ENCODE data around the gene SLC1A2. TPM values are rescaled to one million over a fixed set of nuclear protein-coding genes. Genes with fewer than 3 reads are reported as not detected.

SLC1A2 gene
- total and polyA plus RNA-seq, 2 donors: 0.38 to 0.71 TPM

- WGBS: 97% methylated on average over 1 of the region's 1 CpG
- Histone ChIP-seq H3K4me1 (ENCODE audit: control insufficient read depth in 2 of 2, insufficient read depth in 2 of 2, low read length in 2 of 2) (peaks cover 3 to 18% of the 10 kb centered on the region in 2 donors), H3K27ac (ENCODE audit: low read depth in 1 of 2, low read length in 1 of 2) (no peak overlapping the region), H3K36me3 (ENCODE audit: control insufficient read depth in 2 of 2, insufficient read depth in 2 of 2, low read length in 1 of 2) (no peaks in the 10 kb centered on the region), H3K9me3 (ENCODE audit: control insufficient read depth in 2 of 2, insufficient read depth in 1 of 2, low read length in 1 of 2) (peaks cover 0 to 3% of the 10 kb centered on the region in 2 donors), H3K4me3 (ENCODE audit: low read length in 2 of 2) (no peak overlapping the region), H3K27me3 (ENCODE audit: control insufficient read depth in 2 of 2, insufficient read depth in 1 of 2, low read length in 1 of 2) (no peaks in the 10 kb centered on the region)
- no peak for DNase-seq (ENCODE audit: low read depth in 6 of 9, low spot score in 9 of 9)
These were observed 91.5 kb downstream of the SLC1A2 start for GRCh38 chr11:35327829-35328228.

DNA sequence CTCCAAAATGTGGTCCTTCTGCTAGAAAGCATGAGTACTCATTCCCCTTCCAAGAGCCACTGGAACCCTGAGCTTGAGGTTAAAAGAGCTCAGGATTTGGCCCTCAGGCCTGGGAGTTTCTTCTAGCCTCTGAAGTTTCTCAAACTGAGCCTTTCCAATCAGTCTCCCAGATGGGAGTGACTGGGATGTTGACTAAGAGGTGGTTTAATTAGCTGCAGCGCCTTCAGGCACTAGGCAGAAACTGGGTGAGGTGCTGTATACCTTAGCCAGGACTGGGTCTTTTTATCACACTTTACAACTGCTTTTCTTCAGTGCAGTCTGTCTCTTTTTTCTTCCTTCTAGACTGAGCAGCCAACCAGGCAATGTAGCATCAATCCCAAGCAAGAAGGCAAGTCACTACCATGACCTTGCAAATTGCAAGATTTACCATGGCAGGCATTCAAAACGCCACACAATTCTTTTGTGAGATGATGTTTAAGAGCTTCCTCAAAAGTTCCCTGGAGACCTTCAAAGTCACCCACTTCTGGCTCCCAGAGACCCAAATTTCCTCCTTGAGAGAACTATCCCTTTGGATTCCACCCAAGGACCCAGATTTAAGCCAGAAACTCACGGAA is 93.0 kb downstream of the SLC1A2 start:
- no peak overlapping the region for H3K27ac ChIP-seq (ENCODE audit: low read depth in 1 of 2, low read length in 1 of 2)
- WGBS: 79% methylated on average over 3 of the region's 3 CpGs

DNA sequence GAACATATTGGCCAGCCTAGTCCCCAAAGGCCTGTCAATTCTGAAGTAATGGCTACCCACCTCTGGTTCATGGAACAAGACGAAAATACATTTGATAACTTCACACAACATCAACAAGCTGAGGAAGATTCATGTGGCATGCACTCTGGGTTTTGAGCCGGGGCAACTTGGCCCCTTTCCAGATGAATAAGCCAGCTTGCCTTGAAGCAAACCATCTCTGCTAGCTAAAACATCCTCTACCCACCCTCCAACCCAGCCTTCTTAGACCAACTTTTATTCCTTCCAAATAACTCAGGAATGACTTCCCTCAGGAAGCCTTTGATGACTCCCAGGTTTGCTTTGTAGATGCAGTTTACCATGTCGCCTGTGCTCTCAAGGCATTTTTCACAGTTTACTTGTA is 94.4 kb downstream of the SLC1A2 start:
- peaks cover 1 to 2% of the 10 kb centered on the region in 2 donors for H3K4me1 ChIP-seq (ENCODE audit: control insufficient read depth in 2 of 2, insufficient read depth in 2 of 2, low read length in 2 of 2)
- no peaks in the 10 kb centered on the region for H3K36me3 ChIP-seq (ENCODE audit: control insufficient read depth in 2 of 2, insufficient read depth in 2 of 2, low read length in 1 of 2)
- no peak overlapping the region for H3K27ac ChIP-seq (ENCODE audit: low read depth in 1 of 2, low read length in 1 of 2)
- DNase-seq (ENCODE audit: low read depth in 6 of 9, low spot score in 9 of 9): no peak
- WGBS: 95% methylated on average over 3 of the region's 3 CpGs
- no peak overlapping the region for H3K4me3 ChIP-seq (ENCODE audit: low read length in 2 of 2)
- peaks cover 0 to 3% of the 10 kb centered on the region in 2 donors for H3K9me3 ChIP-seq (ENCODE audit: control insufficient read depth in 2 of 2, insufficient read depth in 1 of 2, low read length in 1 of 2)
- no peaks in the 10 kb centered on the region for H3K27me3 ChIP-seq (ENCODE audit: control insufficient read depth in 2 of 2, insufficient read depth in 1 of 2, low read length in 1 of 2)

More for the DNA sequence above, 93.0 kb downstream of the SLC1A2 start:
- no peak for DNase-seq (ENCODE audit: low read depth in 6 of 9, low spot score in 9 of 9)
- peaks cover 3 to 16% of the 10 kb centered on the region in 2 donors for H3K4me1 ChIP-seq (ENCODE audit: control insufficient read depth in 2 of 2, insufficient read depth in 2 of 2, low read length in 2 of 2)
- no peaks in the 10 kb centered on the region for H3K27me3 ChIP-seq (ENCODE audit: control insufficient read depth in 2 of 2, insufficient read depth in 1 of 2, low read length in 1 of 2)
- no peaks in the 10 kb centered on the region for H3K36me3 ChIP-seq (ENCODE audit: control insufficient read depth in 2 of 2, insufficient read depth in 2 of 2, low read length in 1 of 2)
- peaks cover 0 to 3% of the 10 kb centered on the region in 2 donors for H3K9me3 ChIP-seq (ENCODE audit: control insufficient read depth in 2 of 2, insufficient read depth in 1 of 2, low read length in 1 of 2)
- no peak overlapping the region for H3K4me3 ChIP-seq (ENCODE audit: low read length in 2 of 2)

- Histone ChIP-seq H3K9me3 (ENCODE audit: control insufficient read depth in 2 of 2, insufficient read depth in 1 of 2, low read length in 1 of 2) (peaks cover 0 to 3% of the 10 kb centered on the region in 2 donors), H3K27me3 (ENCODE audit: control insufficient read depth in 2 of 2, insufficient read depth in 1 of 2, low read length in 1 of 2) (no peaks in the 10 kb centered on the region), H3K36me3 (ENCODE audit: control insufficient read depth in 2 of 2, insufficient read depth in 2 of 2, low read length in 1 of 2) (no peaks in the 10 kb centered on the region), H3K4me1 (ENCODE audit: control insufficient read depth in 2 of 2, insufficient read depth in 2 of 2, low read length in 2 of 2) (no peaks in the 10 kb centered on the region), H3K4me3 (ENCODE audit: low read length in 2 of 2) (no peak overlapping the region), H3K27ac (ENCODE audit: low read depth in 1 of 2, low read length in 1 of 2) (no peak overlapping the region)
- DNase-seq (ENCODE audit: low read depth in 6 of 9, low spot score in 9 of 9): no peak
These were observed 95.0 kb downstream of the SLC1A2 start for GRCh38 chr11:35324183-35324886.

- peaks cover 0 to 3% of the 10 kb centered on the region in 2 donors for H3K9me3 ChIP-seq (ENCODE audit: control insufficient read depth in 2 of 2, insufficient read depth in 1 of 2, low read length in 1 of 2)
- H3K27ac ChIP-seq (ENCODE audit: low read depth in 1 of 2, low read length in 1 of 2): no peak overlapping the region
- no peak overlapping the region for H3K4me3 ChIP-seq (ENCODE audit: low read length in 2 of 2)
- WGBS: 95% methylated on average over 9 of the region's 9 CpGs
- no peaks in the 10 kb centered on the region for H3K4me1 ChIP-seq (ENCODE audit: control insufficient read depth in 2 of 2, insufficient read depth in 2 of 2, low read length in 2 of 2)
- no peaks in the 10 kb centered on the region for H3K27me3 ChIP-seq (ENCODE audit: control insufficient read depth in 2 of 2, insufficient read depth in 1 of 2, low read length in 1 of 2)
- no peak for DNase-seq (ENCODE audit: low read depth in 6 of 9, low spot score in 9 of 9)
- H3K36me3 ChIP-seq (ENCODE audit: control insufficient read depth in 2 of 2, insufficient read depth in 2 of 2, low read length in 1 of 2): no peaks in the 10 kb centered on the region
These were observed 96.1 kb downstream of the SLC1A2 start for GRCh38 chr11:35323076-35323868.

GRCh38 chr11:35322318-35322979 is 96.9 kb downstream of the SLC1A2 start:
- no peak overlapping the region for H3K27ac ChIP-seq (ENCODE audit: low read depth in 1 of 2, low read length in 1 of 2)
- no peak for DNase-seq (ENCODE audit: low read depth in 6 of 9, low spot score in 9 of 9)
- WGBS: 95% methylated on average over 3 of the region's 3 CpGs

GRCh38 chr11:35321532-35322317 is 97.6 kb downstream of the SLC1A2 start:
- 89% methylated on average over 11 of the region's 11 CpGs for WGBS
- no peak overlapping the region for H3K4me3 ChIP-seq (ENCODE audit: low read length in 2 of 2)
- no peaks in the 10 kb centered on the region for H3K4me1 ChIP-seq (ENCODE audit: control insufficient read depth in 2 of 2, insufficient read depth in 2 of 2, low read length in 2 of 2)
- H3K27me3 ChIP-seq (ENCODE audit: control insufficient read depth in 2 of 2, insufficient read depth in 1 of 2, low read length in 1 of 2): no peaks in the 10 kb centered on the region
- no peak for DNase-seq (ENCODE audit: low read depth in 6 of 9, low spot score in 9 of 9)
- no peak overlapping the region for H3K27ac ChIP-seq (ENCODE audit: low read depth in 1 of 2, low read length in 1 of 2)
- H3K9me3 ChIP-seq (ENCODE audit: control insufficient read depth in 2 of 2, insufficient read depth in 1 of 2, low read length in 1 of 2): peaks cover 0 to 3% of the 10 kb centered on the region in 2 donors
- H3K36me3 ChIP-seq (ENCODE audit: control insufficient read depth in 2 of 2, insufficient read depth in 2 of 2, low read length in 1 of 2): no peaks in the 10 kb centered on the region

More at GRCh38 chr11:35322318-35322979, 96.9 kb downstream of the SLC1A2 start:
- Histone ChIP-seq H3K4me3 (ENCODE audit: low read length in 2 of 2) (no peak overlapping the region), H3K9me3 (ENCODE audit: control insufficient read depth in 2 of 2, insufficient read depth in 1 of 2, low read length in 1 of 2) (peaks cover 0 to 3% of the 10 kb centered on the region in 2 donors), H3K4me1 (ENCODE audit: control insufficient read depth in 2 of 2, insufficient read depth in 2 of 2, low read length in 2 of 2) (no peaks in the 10 kb centered on the region), H3K36me3 (ENCODE audit: control insufficient read depth in 2 of 2, insufficient read depth in 2 of 2, low read length in 1 of 2) (no peaks in the 10 kb centered on the region), H3K27me3 (ENCODE audit: control insufficient read depth in 2 of 2, insufficient read depth in 1 of 2, low read length in 1 of 2) (no peaks in the 10 kb centered on the region)

GRCh38 chr11:35321111-35321510 is 98.2 kb downstream of the SLC1A2 start:
- Histone ChIP-seq H3K27me3 (ENCODE audit: control insufficient read depth in 2 of 2, insufficient read depth in 1 of 2, low read length in 1 of 2) (no peaks in the 10 kb centered on the region), H3K27ac (ENCODE audit: low read depth in 1 of 2, low read length in 1 of 2) (no peak overlapping the region), H3K36me3 (ENCODE audit: control insufficient read depth in 2 of 2, insufficient read depth in 2 of 2, low read length in 1 of 2) (no peaks in the 10 kb centered on the region), H3K4me3 (ENCODE audit: low read length in 2 of 2) (no peak overlapping the region), H3K9me3 (ENCODE audit: control insufficient read depth in 2 of 2, insufficient read depth in 1 of 2, low read length in 1 of 2) (peaks cover 0 to 3% of the 10 kb centered on the region in 2 donors), H3K4me1 (ENCODE audit: control insufficient read depth in 2 of 2, insufficient read depth in 2 of 2, low read length in 2 of 2) (no peaks in the 10 kb centered on the region)
- DNase-seq (ENCODE audit: low read depth in 6 of 9, low spot score in 9 of 9): no peak
- WGBS: 70% methylated on average over 2 of the region's 2 CpGs
